GM12874 (cell line): ENCODE data around the gene CSH1.
A peak's percentile ranks its signal among the peaks of the same experiment; 100 is the strongest.
"Not testable (repeated sequence)": the region's sequence is repeated elsewhere in the genome, so short reads cannot be mapped to it uniquely, and the experiment has no call there.

Source experiments
- TF ChIP-seq, protein P1 (sequence below): IDR thresholded peaks from 2 replicates; pipeline ENCODE4 v1.5.1; 2011; ENCODE audit warnings: low read depth, mild to moderate bottlenecking, control low read depth, low read length, moderate library complexity; ENCODE audit not compliant: insufficient read depth

Gene CSH1

DNA sequence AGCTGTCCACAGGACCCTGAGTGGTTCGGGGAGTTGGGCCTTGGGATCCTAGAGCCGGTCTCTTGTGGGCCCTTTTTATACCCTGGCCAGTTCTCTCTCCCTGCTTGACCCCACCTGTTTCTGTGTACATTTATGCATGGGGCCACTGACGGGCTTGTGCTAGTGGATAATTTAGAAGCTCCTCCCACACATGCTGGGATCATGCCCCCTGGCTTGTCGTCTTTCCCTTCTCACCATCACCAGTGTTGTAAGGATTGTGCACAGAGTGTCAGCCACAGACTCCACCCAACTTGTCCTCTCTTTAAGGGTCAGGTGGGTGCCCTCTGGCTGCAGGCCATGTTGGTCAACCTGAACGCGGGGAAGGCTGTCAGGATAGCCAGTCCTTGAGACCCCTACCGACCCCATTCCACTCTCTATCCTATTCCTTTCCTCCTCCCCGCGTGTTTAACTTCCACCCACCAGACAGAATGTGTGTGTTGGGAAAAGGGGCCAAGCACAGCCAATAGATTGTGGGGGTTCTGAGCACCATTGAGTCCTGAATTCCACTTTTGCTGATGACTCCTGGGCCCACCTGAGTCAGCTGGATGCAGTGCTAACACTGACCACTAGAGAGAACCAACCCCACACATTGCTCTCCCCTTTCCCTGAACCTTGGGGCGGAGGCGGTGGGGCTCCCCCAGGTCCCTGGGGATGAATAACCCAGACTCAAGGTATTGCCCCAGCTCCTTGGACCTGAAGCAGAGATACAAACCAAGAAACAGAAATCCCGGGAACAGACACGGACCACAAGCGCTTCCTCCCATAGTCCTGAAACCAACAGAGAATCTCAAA is at the start of gene CSH1:
TSS of gene CSH1 (minus strand) at position 51 of the 831 bp plus-strand sequence. CDS start 63 bp downstream, outside the sequence.
- TF ChIP-seq, protein P1, sequence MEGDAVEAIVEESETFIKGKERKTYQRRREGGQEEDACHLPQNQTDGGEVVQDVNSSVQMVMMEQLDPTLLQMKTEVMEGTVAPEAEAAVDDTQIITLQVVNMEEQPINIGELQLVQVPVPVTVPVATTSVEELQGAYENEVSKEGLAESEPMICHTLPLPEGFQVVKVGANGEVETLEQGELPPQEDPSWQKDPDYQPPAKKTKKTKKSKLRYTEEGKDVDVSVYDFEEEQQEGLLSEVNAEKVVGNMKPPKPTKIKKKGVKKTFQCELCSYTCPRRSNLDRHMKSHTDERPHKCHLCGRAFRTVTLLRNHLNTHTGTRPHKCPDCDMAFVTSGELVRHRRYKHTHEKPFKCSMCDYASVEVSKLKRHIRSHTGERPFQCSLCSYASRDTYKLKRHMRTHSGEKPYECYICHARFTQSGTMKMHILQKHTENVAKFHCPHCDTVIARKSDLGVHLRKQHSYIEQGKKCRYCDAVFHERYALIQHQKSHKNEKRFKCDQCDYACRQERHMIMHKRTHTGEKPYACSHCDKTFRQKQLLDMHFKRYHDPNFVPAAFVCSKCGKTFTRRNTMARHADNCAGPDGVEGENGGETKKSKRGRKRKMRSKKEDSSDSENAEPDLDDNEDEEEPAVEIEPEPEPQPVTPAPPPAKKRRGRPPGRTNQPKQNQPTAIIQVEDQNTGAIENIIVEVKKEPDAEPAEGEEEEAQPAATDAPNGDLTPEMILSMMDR: not testable (repeated sequence)

DNA sequence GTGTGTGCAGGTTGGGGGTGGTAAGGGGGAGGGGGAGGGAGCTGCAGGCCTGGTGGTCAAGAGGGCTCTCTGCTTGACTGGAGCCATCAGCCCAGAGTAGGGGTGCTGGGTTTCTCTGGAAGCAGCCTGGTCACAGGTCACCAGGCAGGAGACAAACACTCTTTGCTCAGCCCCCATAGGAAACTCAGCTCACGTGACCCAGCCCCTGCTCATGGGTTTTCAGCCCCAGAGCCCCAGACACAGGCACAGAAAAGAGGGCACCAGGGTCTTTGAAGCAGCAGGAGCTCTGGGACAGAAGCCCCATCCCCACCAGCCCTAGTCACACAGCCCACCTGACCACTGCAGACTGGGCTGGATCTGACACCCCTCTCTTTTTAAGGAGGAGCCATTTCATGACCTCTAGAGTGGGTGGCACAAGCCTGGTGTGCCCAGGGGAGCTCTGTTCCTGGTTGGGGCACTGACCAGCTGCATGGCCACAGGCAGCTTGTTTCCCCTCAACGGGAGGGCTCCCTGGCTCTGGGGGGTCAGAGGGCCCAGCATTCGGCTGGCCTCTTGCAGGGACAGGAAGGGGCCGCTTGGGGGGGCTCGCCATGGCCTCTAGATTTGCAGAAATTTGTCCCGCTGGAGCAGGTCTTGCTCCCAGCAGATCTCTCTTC is 49.5 kb upstream of the CSH1 start:
- TF ChIP-seq, protein P1: peak; percentile 36; the same call in 1 of the 2 replicates

DNA sequence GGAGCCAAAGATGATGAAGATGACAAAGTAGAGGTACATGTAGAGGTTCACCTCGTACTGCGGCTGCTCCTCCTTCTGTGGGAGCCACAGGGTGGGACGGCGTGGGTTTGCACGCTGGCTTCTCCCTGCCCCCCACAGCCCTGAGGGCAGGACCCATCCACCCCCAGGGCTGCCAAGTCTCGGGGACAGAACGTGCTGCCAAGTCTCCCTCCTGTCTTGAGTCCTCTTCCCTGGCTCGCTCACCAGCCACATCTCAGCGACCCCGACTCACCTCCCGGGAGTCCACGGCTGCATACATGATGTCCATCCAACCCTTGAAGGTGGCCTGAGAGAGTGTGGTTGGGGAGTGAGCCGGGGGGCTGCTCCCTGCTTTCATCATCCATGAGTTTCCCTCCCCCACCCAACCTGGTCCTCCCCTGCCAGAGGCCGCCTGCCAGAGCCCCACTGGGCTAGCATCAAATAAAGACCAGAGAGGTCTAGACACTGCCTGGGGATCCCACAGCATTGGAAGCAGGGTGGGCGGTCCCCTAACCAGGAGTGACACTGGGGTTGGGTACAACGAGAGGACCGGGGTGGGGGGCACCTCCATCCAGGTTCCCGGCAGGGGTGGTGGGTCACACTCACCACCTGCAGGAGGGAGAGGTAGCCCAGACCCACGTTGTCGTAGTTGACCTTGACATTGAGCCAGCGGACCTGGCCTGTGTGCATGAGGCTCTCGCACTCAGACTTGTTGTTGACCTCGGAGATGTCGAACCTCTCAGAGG is 48.5 kb upstream of the CSH1 start:
- TF ChIP-seq, protein P1: no peak

DNA sequence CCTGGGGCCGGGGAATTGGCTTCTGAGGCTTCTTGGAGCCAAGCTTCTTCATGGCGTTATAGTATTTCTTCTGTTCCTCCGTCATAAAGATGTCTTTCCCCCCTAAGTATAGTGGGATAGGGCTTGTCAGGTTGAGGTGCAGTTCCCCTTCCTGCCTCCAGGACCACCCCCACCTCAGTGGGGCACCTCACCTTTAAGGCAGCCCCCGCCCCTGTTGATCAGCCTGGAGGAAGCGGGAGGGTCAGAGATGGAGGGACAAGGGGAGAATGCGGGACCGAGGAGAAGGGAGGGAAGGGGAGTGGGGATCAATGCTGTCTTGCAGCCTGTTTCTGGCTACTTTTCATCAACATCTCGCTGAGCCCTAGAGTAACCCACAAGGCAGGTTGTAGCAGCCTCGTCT is 47.4 kb upstream of the CSH1 start:
- TF ChIP-seq, protein P1: peak; percentile 39

DNA sequence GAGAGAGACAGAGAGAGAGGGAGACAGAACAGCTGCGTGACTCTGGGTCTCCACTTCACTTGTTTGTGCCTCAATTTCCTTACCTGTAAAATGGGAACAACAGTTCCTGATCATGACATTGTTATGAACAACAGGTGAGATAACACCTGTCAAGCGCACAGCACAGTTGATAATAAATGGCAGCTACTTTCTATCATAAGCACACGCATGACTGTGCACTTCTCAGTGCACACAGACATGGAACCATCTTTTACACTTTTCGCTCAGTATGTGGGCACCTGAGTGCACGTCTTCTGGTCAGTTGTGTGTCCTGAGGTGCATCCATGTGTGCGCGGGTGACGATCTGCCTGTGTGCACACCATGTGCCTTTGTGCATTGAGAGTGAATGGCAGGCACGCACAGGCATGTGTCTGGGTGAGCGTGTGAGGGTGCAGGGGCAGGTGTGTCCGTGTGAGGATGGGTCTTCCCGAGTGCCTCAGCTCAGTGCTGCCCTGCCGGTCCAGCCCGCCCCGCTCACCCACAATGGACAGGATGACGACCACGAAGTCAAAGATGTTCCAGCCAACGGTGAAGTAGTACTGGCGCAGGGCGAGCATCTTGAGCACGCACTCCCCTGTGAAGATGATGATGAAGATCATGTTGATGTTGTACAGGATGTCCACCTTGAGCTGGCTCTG is 46.1 kb upstream of the CSH1 start:
- TF ChIP-seq, protein P1: no peak

DNA sequence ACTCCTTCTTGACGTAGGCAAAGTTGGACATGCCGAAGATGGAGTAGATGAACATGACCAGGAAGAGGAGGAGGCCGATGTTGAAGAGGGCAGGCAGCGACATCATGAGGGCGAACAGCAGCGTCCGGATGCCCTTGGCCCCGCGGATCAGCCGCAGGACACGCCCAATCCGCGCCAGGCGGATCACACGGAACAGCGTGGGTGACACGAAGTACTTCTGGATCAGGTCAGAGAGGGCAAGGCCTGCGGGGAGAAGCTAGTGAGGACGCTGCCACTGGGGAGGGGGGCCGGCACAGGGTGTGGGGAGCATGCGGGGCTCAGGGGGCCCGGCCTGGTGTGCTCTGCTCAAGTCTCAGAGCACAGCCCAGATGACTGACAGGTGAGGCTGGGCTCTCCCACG is 45.4 kb upstream of the CSH1 start:
- TF ChIP-seq, protein P1: no peak
